GM08714 (cell line): Measurements from ENCODE around the gene NCOR2.

Source experiments
- H3K4me3 ChIP-seq: fragments of 200-500 bp; sonication (Bioruptor generic); 2 replicates; pipeline ENCODE4 v1.5.1; 2014; ENCODE audit warnings: mild to moderate bottlenecking, low read length, inconsistent platforms
- ZNF274 ChIP-seq: IDR thresholded peaks from 2 replicates; pipeline ENCODE4 v1.6.1; 2012; ENCODE audit warnings: mild to moderate bottlenecking, low read depth, low read length

The NCOR2 gene

GRCh38 chr12:124531281-124531745 is 36.1 kb downstream of the NCOR2 start:
- no peak overlapping the region for H3K4me3 ChIP-seq
- no peak for TF ChIP-seq ZNF274

- TF ChIP-seq ZNF274, result no peak
- H3K4me3 ChIP-seq, result no peak overlapping the region
Measured at GRCh38 chr12:124530637-124531263, 36.7 kb downstream of the NCOR2 start.

- no peak for TF ChIP-seq ZNF274
- H3K4me3 ChIP-seq, result no peak overlapping the region
Measured at GRCh38 chr12:124529565-124530276, 37.7 kb downstream of the NCOR2 start.

- H3K4me3 ChIP-seq, result no peak overlapping the region
- no peak for TF ChIP-seq ZNF274
Measured at GRCh38 chr12:124527861-124528561, 39.4 kb downstream of the NCOR2 start.

- no peak for TF ChIP-seq ZNF274
- no peak overlapping the region for H3K4me3 ChIP-seq
Measured at GRCh38 chr12:124525927-124526692, 41.3 kb downstream of the NCOR2 start.

- TF ChIP-seq ZNF274, result no peak
- H3K4me3 ChIP-seq, result no peak overlapping the region
Measured at GRCh38 chr12:124525455-124525854, 42.0 kb downstream of the NCOR2 start.

- TF ChIP-seq ZNF274, result no peak
- no peak overlapping the region for H3K4me3 ChIP-seq
Measured at GRCh38 chr12:124524231-124524925, 43.0 kb downstream of the NCOR2 start.

- no peak overlapping the region for H3K4me3 ChIP-seq
- no peak for TF ChIP-seq ZNF274
Measured at GRCh38 chr12:124523071-124523470, 44.3 kb downstream of the NCOR2 start.

- H3K4me3 ChIP-seq, result no peak overlapping the region
- no peak for TF ChIP-seq ZNF274
Measured at GRCh38 chr12:124520907-124521306, 46.5 kb downstream of the NCOR2 start.

GRCh38 chr12:124520265-124520701 is 47.1 kb downstream of the NCOR2 start:
- no peak overlapping the region for H3K4me3 ChIP-seq
- no peak for TF ChIP-seq ZNF274

GRCh38 chr12:124519746-124520145 is 47.7 kb downstream of the NCOR2 start:
- H3K4me3 ChIP-seq, result no peak overlapping the region
- TF ChIP-seq ZNF274, result no peak

- no peak overlapping the region for H3K4me3 ChIP-seq
- no peak for TF ChIP-seq ZNF274
Measured at GRCh38 chr12:124518051-124518932, 49.1 kb downstream of the NCOR2 start.
